Peyer's patch (tissue), 4 donors: ENCODE measurements around the gene THAP5. TPM values are rescaled to one million over a fixed set of nuclear protein-coding genes. Genes with fewer than 3 reads are reported as not detected.

ENCODE experiments used
- DNase-seq, 3 donors: peaks; one replicate each; pipeline ENCODE4 v3.0.0-alpha.2; 2017 to 2019
- H3K27ac ChIP-seq, 4 donors: fragments of 200-600 bp; sonication (generic); one replicate each; pipeline ENCODE4 v1.5.1; 2016 to 2019
- H3K27me3 ChIP-seq, 2 donors: fragments of 200-600 bp; sonication (generic); one replicate each; pipeline ENCODE4 v1.5.1; 2019
- H3K36me3 ChIP-seq, 3 donors: fragments of 200-600 bp; sonication (generic); one replicate each; pipeline ENCODE4 v1.5.1; 2016 to 2019
- H3K4me1 ChIP-seq, 4 donors: fragments of 200-600 bp; sonication (generic); one replicate each; pipeline ENCODE4 v1.5.1; 2016 to 2019
- H3K4me3 ChIP-seq, 4 donors: fragments of 200-600 bp; sonication (generic); 1 replicate in 3 of 4; 2 replicates in 1 of 4; pipeline ENCODE4 v1.5.1; 2016 to 2019; ENCODE audit warnings: mild to moderate bottlenecking in 1 of 4
- H3K9me3 ChIP-seq, 4 donors: fragments of 200-600 bp; sonication (generic); one replicate each; pipeline ENCODE4 v1.5.1; 2016 to 2019; ENCODE audit warnings: mild to moderate bottlenecking in 1 of 4
- POLR2A ChIP-seq, 2 donors: fragments of 450-650 bp; IDR thresholded peaks; one replicate each; pipeline ENCODE4 v1.5.1; 2017; ENCODE audit warnings: antibody characterized with exemption in 2 of 2, mild to moderate bottlenecking in 2 of 2, moderate library complexity in 2 of 2
- total RNA-seq, 4 donors: library from RNA; depleted of rRNA; stranded (reverse); fragments of >200 nt; gene quantifications; one replicate each; pipeline ENCODE4 v1.1.0, GENCODE V29; 2016
- TF ChIP-seq, protein P1 (sequence below), 6 experiments: fragments of 450-650 bp in 4 of 6; fragments of 200-600 bp in 2 of 6; sonication (generic) in 1 of 6; IDR thresholded peaks; one replicate each; pipeline ENCODE4 v1.5.1; 2017 to 2019; ENCODE audit warnings: antibody characterized with exemption in 6 of 6, mild to moderate bottlenecking in 3 of 6, moderate library complexity in 1 of 6

The THAP5 gene
- total RNA-seq, 4 donors from 2014 or later: 13.0 to 36.3 (median 20.4) TPM

DNA sequence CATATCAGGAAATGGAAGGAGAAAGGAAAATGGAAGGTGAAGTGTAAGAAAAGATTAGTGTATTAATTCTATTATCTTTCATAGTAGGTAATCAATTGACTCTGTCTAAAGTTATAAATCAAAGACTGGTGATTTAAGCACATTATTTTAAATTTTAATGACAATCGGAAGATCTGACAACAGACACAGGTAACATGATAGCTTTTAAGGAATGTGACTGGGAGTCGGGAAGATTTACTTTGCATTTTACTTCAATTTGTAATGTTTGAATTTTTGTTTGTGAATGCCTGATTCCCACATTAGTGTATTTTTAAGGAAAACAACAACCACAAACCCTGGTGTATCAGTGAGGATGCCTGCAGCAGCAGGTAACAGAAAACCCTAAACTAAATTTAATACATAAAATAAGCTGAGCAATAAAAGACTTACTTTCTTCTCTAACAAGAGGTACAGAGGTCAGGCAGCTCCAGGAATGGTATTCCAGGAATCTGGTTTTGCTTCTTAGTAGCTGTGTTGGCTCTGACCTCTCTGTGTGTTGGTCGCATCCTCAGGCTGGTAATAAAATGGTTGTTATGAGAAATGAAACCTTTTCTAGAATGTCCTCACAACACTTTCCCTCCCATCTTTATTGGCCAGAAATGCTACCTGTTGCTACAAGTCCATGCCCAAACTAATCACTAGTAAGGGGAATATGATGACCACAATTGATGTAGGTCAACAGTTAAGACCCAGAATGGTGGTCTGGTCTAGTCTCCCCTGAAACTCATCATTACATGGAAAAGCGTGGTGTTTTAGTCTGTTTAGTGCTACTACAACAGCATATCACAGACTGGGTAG is 12.4 kb upstream of the THAP5 start:
- Histone ChIP-seq H3K4me1 (no peaks in the 10 kb centered on the region), H3K9me3 (no peaks in the 10 kb centered on the region), H3K27me3 (no peaks in the 10 kb centered on the region), H3K27ac (no peak overlapping the region), H3K4me3 (no peak overlapping the region), H3K36me3 (peaks cover 0 to 8% (median 0%) of the 10 kb centered on the region in 3 donors)
- TF ChIP-seq POLR2A (IDR thresholded peaks at IDR 0.05): no peak
- TF ChIP-seq, protein P1, sequence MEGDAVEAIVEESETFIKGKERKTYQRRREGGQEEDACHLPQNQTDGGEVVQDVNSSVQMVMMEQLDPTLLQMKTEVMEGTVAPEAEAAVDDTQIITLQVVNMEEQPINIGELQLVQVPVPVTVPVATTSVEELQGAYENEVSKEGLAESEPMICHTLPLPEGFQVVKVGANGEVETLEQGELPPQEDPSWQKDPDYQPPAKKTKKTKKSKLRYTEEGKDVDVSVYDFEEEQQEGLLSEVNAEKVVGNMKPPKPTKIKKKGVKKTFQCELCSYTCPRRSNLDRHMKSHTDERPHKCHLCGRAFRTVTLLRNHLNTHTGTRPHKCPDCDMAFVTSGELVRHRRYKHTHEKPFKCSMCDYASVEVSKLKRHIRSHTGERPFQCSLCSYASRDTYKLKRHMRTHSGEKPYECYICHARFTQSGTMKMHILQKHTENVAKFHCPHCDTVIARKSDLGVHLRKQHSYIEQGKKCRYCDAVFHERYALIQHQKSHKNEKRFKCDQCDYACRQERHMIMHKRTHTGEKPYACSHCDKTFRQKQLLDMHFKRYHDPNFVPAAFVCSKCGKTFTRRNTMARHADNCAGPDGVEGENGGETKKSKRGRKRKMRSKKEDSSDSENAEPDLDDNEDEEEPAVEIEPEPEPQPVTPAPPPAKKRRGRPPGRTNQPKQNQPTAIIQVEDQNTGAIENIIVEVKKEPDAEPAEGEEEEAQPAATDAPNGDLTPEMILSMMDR (IDR thresholded peaks at IDR 0.05): no peak
- DNase-seq: no peak

DNA sequence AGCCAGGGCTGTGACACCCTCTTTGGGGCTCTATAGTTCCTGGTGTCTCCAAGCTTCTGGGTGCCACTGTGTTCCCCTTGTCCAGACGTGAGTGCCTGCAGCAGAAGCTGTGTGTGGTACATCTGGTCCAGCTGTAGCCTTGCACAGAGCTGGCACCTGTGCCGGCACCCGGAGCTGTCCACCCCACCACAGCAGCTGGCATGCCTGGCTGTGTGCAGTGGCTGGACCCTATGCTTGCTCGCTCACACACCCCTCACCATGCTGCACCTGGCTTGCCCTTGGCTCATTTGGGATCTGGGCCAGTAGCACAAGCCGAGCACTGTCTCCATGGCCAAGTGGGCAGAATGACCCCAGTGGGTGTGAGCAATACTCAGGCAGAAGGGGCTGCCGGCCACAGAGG is 10.8 kb upstream of the THAP5 start:
- H3K9me3 ChIP-seq: no peaks in the 10 kb centered on the region
- H3K27me3 ChIP-seq: no peaks in the 10 kb centered on the region
- no peak overlapping the region for H3K27ac ChIP-seq
- H3K36me3 ChIP-seq: peaks cover 0 to 11% (median 0%) of the 10 kb centered on the region in 3 donors
- no peaks in the 10 kb centered on the region for H3K4me1 ChIP-seq
- H3K4me3 ChIP-seq: no peak overlapping the region
- DNase-seq: no peak
- TF ChIP-seq POLR2A (IDR thresholded peaks at IDR 0.05): no peak
- TF ChIP-seq, protein P1 (IDR thresholded peaks at IDR 0.05): no peak

DNA sequence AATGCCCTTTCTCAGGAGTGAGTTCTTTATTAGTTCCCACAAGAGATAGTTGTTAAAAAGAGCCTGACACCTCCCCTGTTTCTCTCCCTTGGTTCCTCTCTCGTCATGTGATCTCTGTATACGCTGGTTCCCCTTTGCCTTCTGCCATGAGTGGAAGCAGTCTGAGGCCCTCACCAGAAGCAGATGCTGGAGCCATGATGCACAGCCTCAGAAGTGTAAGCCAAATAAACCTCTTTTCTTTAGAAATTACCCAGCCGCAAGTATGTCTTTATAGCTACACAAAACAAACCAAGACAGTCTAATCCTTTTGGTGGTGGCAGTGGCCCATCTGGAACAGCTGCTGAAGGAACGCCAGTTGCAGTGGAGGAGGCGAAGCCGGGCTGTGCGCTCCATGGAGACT is 9.4 kb upstream of the THAP5 start:
- H3K4me3 ChIP-seq: no peak overlapping the region
- H3K36me3 ChIP-seq: peaks cover 0 to 20% (median 0%) of the 10 kb centered on the region in 3 donors
- H3K9me3 ChIP-seq: no peaks in the 10 kb centered on the region
- no peaks in the 10 kb centered on the region for H3K27me3 ChIP-seq
- no peak for DNase-seq
- H3K4me1 ChIP-seq: no peaks in the 10 kb centered on the region
- H3K27ac ChIP-seq: no peak overlapping the region
- TF ChIP-seq POLR2A (IDR thresholded peaks at IDR 0.05): no peak

DNA sequence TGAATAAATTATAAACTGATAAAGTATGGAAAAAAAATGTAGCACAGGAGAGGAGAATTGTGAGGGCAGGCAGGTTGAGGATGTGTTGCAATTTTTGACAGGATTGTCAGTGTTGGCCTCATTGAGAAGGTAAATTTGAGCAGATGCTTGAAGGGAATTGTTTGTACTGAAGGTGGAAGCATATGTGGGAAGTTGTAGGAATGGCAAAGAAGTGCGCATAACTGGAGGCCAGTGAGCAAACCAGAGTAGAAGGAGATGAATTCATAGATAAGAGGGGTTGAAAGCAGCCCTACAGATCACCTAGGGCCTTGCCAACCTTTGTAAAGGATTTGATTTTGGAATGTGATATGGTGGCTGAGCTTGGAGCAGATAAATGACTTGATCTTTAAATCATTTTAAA is 6.6 kb upstream of the THAP5 start:
- Histone ChIP-seq H3K27ac (no peak overlapping the region), H3K27me3 (no peaks in the 10 kb centered on the region), H3K36me3 (peaks cover 0 to 30% (median 0%) of the 10 kb centered on the region in 3 donors), H3K4me3 (no peak overlapping the region), H3K4me1 (peaks cover 0 to 5% (median 2%) of the 10 kb centered on the region in 4 donors), H3K9me3 (no peaks in the 10 kb centered on the region)
- TF ChIP-seq, protein P1 (IDR thresholded peaks at IDR 0.05): no peak
- no peak for TF ChIP-seq POLR2A (IDR thresholded peaks at IDR 0.05)
- no peak for DNase-seq

DNA sequence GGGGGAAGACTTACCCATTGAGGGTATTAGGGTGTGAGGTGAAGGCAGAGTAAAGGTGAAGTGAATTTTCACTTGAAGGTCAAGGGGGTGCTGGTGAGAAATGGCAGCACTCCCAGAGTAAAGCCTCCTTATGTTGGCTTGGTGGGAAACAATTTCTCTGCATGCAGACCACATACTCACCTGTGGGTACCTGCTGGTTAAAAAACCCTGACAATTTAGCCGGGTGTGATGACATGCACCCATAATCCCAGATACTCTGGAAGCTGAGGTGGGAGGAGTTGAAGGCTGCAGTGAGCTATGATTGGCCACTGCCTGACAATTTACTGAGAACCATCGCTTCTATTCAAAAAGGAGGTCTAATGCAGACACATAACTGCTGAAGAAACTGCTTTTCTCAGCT is 5.7 kb upstream of the THAP5 start:
- Histone ChIP-seq H3K36me3 (peaks cover 0 to 30% (median 0%) of the 10 kb centered on the region in 3 donors), H3K27ac (no peak overlapping the region), H3K9me3 (no peaks in the 10 kb centered on the region), H3K27me3 (no peaks in the 10 kb centered on the region), H3K4me1 (peaks cover 0 to 8% (median 2%) of the 10 kb centered on the region in 4 donors), H3K4me3 (no peak overlapping the region)
- no peak for DNase-seq
- TF ChIP-seq POLR2A (IDR thresholded peaks at IDR 0.05): no peak
- TF ChIP-seq, protein P1 (IDR thresholded peaks at IDR 0.05): no peak

DNA sequence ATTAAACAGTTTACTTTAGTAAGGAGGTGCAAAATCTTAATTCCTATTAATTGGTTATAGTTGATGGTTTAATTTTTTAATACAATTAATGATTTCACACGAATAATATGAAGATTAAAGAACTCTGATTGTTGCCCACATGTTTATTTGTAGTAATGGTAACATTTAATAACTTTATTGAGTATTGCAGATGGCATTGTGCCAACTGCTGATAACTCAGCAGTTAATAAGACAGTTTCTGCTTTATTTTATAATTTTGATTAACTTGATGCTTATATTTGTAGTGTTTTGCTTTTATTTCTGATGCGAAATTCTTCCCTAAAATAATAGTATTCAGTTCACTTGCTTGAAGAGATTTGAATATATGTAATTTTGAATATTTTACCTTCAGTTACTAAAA is 3.0 kb upstream of the THAP5 start:
- peaks cover 0 to 14% (median 6%) of the 10 kb centered on the region in 4 donors for H3K4me1 ChIP-seq
- peaks cover 0 to 22% (median 0%) of the 10 kb centered on the region in 3 donors for H3K36me3 ChIP-seq
- H3K4me3 ChIP-seq: no peak overlapping the region
- no peak for DNase-seq
- H3K27ac ChIP-seq: no peak overlapping the region
- no peaks in the 10 kb centered on the region for H3K9me3 ChIP-seq
- TF ChIP-seq, protein P1 (IDR thresholded peaks at IDR 0.05): no peak
- TF ChIP-seq POLR2A (IDR thresholded peaks at IDR 0.05): no peak
- no peaks in the 10 kb centered on the region for H3K27me3 ChIP-seq
